Gastrocnemius medialis (tissue), 4 donors: ENCODE data around the gene SNRNP25. TPM values are rescaled to one million over a fixed set of nuclear protein-coding genes. Genes with fewer than 3 reads are reported as not detected.

ENCODE experiments used
- ATAC-seq, 2 donors: fragments of 150-250 bp; one replicate each; pipeline ENCODE4 v1.9.1; 2016
- DNase-seq, 2 donors: peaks; one replicate each; pipeline ENCODE4 v3.0.0-alpha.2; 2019
- H3K27ac ChIP-seq, 4 donors: fragments of 200-600 bp; sonication (generic); 1 replicate in 1 of 4; 2 replicates in 3 of 4; pipeline ENCODE4 v1.5.1; 2016 to 2018; ENCODE audit warnings: mild to moderate bottlenecking in 2 of 4, moderate library complexity in 1 of 4
- H3K27me3 ChIP-seq, 3 donors: fragments of 200-600 bp; sonication (generic) in 2 of 3; 1 replicate in 1 of 3; 2 replicates in 2 of 3; pipeline versions ENCODE4 v1.5.1 to v1.6.0; 2016 to 2019; ENCODE audit warnings: mild to moderate bottlenecking in 1 of 3, moderate library complexity in 1 of 3
- H3K36me3 ChIP-seq, 2 donors: fragments of 200-600 bp; sonication (generic) in 1 of 2; one replicate each; pipeline ENCODE4 v1.5.1; 2017 to 2018
- H3K4me1 ChIP-seq, 2 donors: fragments of 200-600 bp; sonication (generic) in 1 of 2; one replicate each; pipeline ENCODE4 v1.5.1; 2016 to 2017; ENCODE audit warnings: mild to moderate bottlenecking in 2 of 2
- H3K4me3 ChIP-seq, 4 donors: fragments of 200-600 bp; sonication (generic) in 3 of 4; 1 replicate in 1 of 4; 2 replicates in 3 of 4; pipeline ENCODE4 v1.5.1; 2016 to 2019; ENCODE audit warnings: mild to moderate bottlenecking in 2 of 4
- H3K9me3 ChIP-seq, 3 donors: fragments of 200-600 bp; sonication (generic) in 2 of 3; 1 replicate in 1 of 3; 2 replicates in 2 of 3; pipeline ENCODE4 v1.5.1; 2016 to 2019
- POLR2A ChIP-seq, 2 donors: fragments of 450-650 bp; IDR thresholded peaks; one replicate each; pipeline ENCODE4 v1.6.1; 2017; ENCODE audit warnings: antibody characterized with exemption in 2 of 2, mild to moderate bottlenecking in 2 of 2, moderate library complexity in 2 of 2
- in situ Hi-C, 4 donors: fragments of 200-750 bp; cut with MboI; loops; one replicate each; pipeline versions ENCODE4 v1.15.0 to v1.8.0; 2017; ENCODE audit warnings: low sequenced_read_pairs in 4 of 4
- intact Hi-C: fragments of 100-400 bp; cut with DNase I; formaldehyde crosslinking; loops from one replicate; pipeline ENCODE4 v1.15.1; 2023; ENCODE audit warnings: low total_unique reads
- total RNA-seq, 4 donors: library from RNA; depleted of rRNA; stranded (reverse); fragments of >200 nt; gene quantifications; one replicate each; pipeline versions ENCODE4 v1.1.0 to v1.2.3, GENCODE V29; 2016
- TF ChIP-seq, protein P1 (sequence below), 5 experiments: fragments of 450-650 bp in 3 of 5; fragments of 200-600 bp in 2 of 5; sonication (generic) in 2 of 5; IDR thresholded peaks in 4 of 5; conservative IDR thresholded peaks in 1 of 5; 1 replicate in 4 of 5; 2 replicates in 1 of 5; pipeline ENCODE4 v1.5.1; 2016 to 2019; ENCODE audit warnings: antibody characterized with exemption in 5 of 5, mild to moderate bottlenecking in 3 of 5, moderate library complexity in 3 of 5

Gene SNRNP25
- total RNA-seq, 4 donors from 2014 or later = 42.8 to 77.6 (median 69.7) TPM

DNA sequence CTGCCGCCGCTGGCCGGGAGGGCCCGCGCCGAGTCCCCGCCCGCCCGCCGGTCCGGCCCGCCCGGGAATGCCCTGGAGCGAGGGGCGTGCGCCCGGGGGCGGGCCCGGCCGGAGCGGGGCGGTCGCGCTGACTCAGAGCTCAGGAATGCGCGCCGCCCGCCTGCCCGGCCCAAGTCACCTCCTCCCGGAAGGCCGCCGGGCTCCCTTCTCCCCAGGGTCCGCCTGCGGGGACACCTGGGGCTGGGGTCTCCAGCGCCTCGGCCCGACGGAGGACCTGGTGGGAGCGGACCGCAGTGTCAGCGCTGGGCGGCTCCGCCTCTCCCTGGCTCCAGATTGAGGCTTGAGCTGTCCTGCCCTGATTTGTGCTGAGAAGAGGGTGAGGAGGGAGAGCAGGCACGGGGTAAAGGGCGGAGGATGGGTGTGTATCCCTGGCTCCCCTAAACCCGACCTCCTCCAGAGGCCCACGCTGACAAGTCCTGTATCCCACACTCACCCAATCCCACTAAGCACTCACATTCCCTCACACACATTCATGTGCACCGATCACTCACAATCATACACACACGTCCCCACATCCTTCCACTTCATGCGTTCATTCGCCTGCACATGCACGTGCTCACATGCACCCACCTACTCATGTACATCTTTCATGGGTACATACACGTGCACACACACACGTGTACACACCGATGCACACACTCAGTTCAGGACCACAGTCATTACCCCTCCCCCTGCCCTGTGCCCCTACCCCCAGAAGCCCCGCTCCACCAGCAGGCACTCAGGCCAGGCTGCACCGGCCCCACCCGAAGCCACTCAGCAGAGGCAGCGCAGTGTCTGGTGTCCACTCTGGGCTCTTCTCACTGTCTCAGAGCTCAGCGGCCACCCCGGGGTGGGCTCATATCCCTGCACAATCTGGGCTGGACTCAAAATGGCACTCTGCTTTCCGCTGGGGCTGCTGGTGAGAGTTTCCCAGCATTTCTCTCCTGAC is 19.2 kb downstream of the SNRNP25 start, which contains the start of gene RHBDF1:
RHBDF1 (minus strand) TSS at position 71 of the 988 bp plus-strand sequence. CDS start 7,616 bp downstream, outside the sequence.
- no peak for DNase-seq
- no peaks in the 10 kb centered on the region for H3K9me3 ChIP-seq
- peak; percentile 41 to 52 for ATAC-seq
- peaks cover 48 to 63% of the 10 kb centered on the region in 2 donors for H3K4me1 ChIP-seq
- no peaks in the 10 kb centered on the region for H3K27me3 ChIP-seq
- in situ Hi-C loops (no loop called here), intact Hi-C loops (no loop called here)
- peak within 1 kb of the TSS; percentile 61 to 77 (median 69) for H3K4me3 ChIP-seq
- H3K36me3 ChIP-seq = no peaks in the 10 kb centered on the region
- H3K27ac ChIP-seq = peak within 1 kb of the TSS; percentile 75 to 92 (median 87)
- TF ChIP-seq POLR2A (IDR thresholded peaks at IDR 0.05) = peak; percentile 39 to 69
- TF ChIP-seq, protein P1, sequence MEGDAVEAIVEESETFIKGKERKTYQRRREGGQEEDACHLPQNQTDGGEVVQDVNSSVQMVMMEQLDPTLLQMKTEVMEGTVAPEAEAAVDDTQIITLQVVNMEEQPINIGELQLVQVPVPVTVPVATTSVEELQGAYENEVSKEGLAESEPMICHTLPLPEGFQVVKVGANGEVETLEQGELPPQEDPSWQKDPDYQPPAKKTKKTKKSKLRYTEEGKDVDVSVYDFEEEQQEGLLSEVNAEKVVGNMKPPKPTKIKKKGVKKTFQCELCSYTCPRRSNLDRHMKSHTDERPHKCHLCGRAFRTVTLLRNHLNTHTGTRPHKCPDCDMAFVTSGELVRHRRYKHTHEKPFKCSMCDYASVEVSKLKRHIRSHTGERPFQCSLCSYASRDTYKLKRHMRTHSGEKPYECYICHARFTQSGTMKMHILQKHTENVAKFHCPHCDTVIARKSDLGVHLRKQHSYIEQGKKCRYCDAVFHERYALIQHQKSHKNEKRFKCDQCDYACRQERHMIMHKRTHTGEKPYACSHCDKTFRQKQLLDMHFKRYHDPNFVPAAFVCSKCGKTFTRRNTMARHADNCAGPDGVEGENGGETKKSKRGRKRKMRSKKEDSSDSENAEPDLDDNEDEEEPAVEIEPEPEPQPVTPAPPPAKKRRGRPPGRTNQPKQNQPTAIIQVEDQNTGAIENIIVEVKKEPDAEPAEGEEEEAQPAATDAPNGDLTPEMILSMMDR (IDR thresholded peaks at IDR 0.05 in 4 of 5, conservative IDR thresholded peaks at IDR 0.05 in 1 of 5) = no peak

DNA sequence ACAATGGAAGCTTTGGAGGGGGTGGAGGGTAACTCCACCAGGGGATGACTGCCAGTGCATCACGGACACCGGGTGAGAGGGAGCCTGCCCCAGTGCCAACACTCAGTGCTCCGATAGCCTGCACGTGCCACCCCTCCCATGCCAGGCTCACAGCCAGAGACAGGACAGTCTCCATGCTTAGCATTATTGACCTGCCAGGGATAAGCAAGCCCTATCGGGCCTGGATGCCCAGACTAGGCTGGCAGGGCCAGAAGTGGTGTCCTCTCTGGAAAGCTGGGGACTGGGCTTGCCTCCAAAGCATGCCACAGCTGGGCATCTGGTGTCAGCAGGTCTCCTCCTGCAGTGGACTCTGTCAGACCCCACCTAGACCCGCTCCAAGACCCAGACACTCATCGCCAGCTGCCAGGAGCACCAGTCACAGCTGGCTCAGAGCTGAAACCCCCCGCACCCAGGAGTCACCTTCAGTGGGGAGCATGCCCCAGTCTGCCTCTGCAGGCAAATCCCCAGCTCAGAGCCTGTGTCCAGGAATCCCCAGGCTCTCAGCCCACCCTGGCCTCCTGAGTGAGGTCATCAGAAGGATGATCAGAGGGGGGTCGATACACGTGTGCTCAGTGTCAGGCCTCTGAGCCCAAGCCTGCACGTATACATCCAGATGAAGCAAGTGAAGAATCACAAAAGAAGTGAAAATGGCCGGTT is 20.6 kb downstream of the SNRNP25 start:
- H3K4me3 ChIP-seq = no peak overlapping the region
- in situ Hi-C loops (no loop called here), intact Hi-C loops (no loop called here)
- DNase-seq (no peak), ATAC-seq (no peak)
- TF ChIP-seq, protein P1 (IDR thresholded peaks at IDR 0.05 in 4 of 5, conservative IDR thresholded peaks at IDR 0.05 in 1 of 5) = no peak
- TF ChIP-seq POLR2A (IDR thresholded peaks at IDR 0.05) = no peak
- H3K27ac ChIP-seq = peak overlapping the region; percentile 8 to 92 (median 73)
- H3K4me1 ChIP-seq = peaks cover 48 to 64% of the 10 kb centered on the region in 2 donors
- no peaks in the 10 kb centered on the region for H3K27me3 ChIP-seq
- H3K9me3 ChIP-seq = no peaks in the 10 kb centered on the region
- H3K36me3 ChIP-seq = no peaks in the 10 kb centered on the region

DNA sequence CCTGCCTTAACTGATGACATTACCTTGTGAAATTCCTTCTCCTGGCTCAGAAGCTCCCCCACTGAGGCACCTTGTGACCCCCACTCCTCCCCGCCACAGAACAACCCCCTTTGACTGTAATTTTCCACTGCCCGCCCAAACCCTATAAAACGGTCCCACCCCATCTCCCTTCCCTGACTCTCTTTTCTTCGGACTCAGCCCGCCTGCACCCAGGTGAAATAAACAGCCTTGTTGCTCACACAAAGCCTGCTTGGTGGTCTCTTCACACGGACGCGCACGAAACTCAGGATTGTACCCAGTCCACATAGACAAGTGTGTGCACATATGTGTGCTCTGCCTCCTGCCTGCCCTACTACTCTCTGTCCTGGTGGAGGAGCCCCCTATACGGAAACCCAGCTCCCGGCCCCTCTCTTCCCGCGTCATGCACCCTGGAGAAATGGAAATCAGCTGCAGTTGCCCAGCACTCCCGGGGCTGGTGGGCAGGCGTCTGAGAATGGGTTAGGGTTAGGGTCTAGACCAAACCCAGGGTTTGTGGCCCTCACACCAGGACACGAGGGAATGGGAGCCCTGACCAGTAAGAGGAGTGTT is 21.2 kb downstream of the SNRNP25 start:
- Histone ChIP-seq H3K27ac (peak overlapping the region; percentile 80 to 93 (median 92)), H3K36me3 (peaks cover 0 to 6% of the 10 kb centered on the region in 2 donors), H3K4me1 (peaks cover 47 to 66% of the 10 kb centered on the region in 2 donors), H3K4me3 (no peak overlapping the region), H3K27me3 (no peaks in the 10 kb centered on the region), H3K9me3 (no peaks in the 10 kb centered on the region)
- DNase-seq (no peak), ATAC-seq (no peak)
- TF ChIP-seq, protein P1 (IDR thresholded peaks at IDR 0.05 in 4 of 5, conservative IDR thresholded peaks at IDR 0.05 in 1 of 5) = no peak
- no peak for TF ChIP-seq POLR2A (IDR thresholded peaks at IDR 0.05)
- intact Hi-C loops = no loop called here
- in situ Hi-C loops = no loop called here

GRCh38 chr16:75580-76501 is 22.2 kb downstream of the SNRNP25 start:
- Histone ChIP-seq H3K36me3 (peaks cover 0 to 12% of the 10 kb centered on the region in 2 donors), H3K4me3 (peak overlapping the region in 1 of 4 donors; percentile 77), H3K27me3 (no peaks in the 10 kb centered on the region), H3K27ac (peak overlapping the region; percentile 80 to 93 (median 92)), H3K4me1 (peaks cover 37 to 56% of the 10 kb centered on the region in 2 donors), H3K9me3 (no peaks in the 10 kb centered on the region)
- DNase-seq (peak; percentile 67 to 79), ATAC-seq (peak in 1 of 2 donors; percentile 8)
- TF ChIP-seq, protein P1 (IDR thresholded peaks at IDR 0.05 in 4 of 5, conservative IDR thresholded peaks at IDR 0.05 in 1 of 5) = no peak
- TF ChIP-seq POLR2A (IDR thresholded peaks at IDR 0.05) = no peak
- in situ Hi-C loops (no loop called here), intact Hi-C loops (no loop called here)
